Activated CD8-positive, alpha-beta memory T cell treated with anti-CD3 and anti-CD28 coated beads for 1 hour (primary cell): ENCODE results near the gene CD151.

ENCODE experiments used
- DNase-seq, 2 donors: peaks; one replicate each; pipeline ENCODE4 v3.0.0-alpha.2; 2020; ENCODE audit warnings: low read depth in 1 of 2; ENCODE audit errors: extremely low read depth in 1 of 2

Gene CD151

GRCh38 chr11:832529-833113, at the start of gene CD151:
CD151 (plus strand) TSS chr11:832952; CDS start chr11:836070, 3,118 bp downstream.
- peak in 1 of 2 donors; percentile 50 for DNase-seq

GRCh38 chr11:783581-784015, 49.2 kb upstream of the CD151 start:
- DNase-seq = no peak

GRCh38 chr11:786235-787083, 46.3 kb upstream of the CD151 start:
- no peak for DNase-seq

- DNase-seq = no peak
Observed at GRCh38 chr11:787084-787675, 45.6 kb upstream of the CD151 start.

GRCh38 chr11:788009-788640, 44.6 kb upstream of the CD151 start:
- no peak for DNase-seq

GRCh38 chr11:788953-789940, 43.5 kb upstream of the CD151 start:
- DNase-seq = no peak

- DNase-seq = no peak
Observed at GRCh38 chr11:789943-790342, 42.8 kb upstream of the CD151 start, which contains the start of gene CEND1. CEND1 (minus strand) TSS chr11:790090; CDS start chr11:788576, 1,514 bp downstream.

GRCh38 chr11:790721-791564, 41.8 kb upstream of the CD151 start:
- DNase-seq = no peak

- DNase-seq = no peak
Observed at GRCh38 chr11:791658-792534, 40.9 kb upstream of the CD151 start.

GRCh38 chr11:792535-792821, 40.3 kb upstream of the CD151 start:
- no peak for DNase-seq

- no peak for DNase-seq
Observed at GRCh38 chr11:792873-793272, 39.9 kb upstream of the CD151 start.

- no peak for DNase-seq
Observed at GRCh38 chr11:793556-793955, 39.2 kb upstream of the CD151 start.

GRCh38 chr11:794013-794765, 38.6 kb upstream of the CD151 start:
- DNase-seq = no peak

- no peak for DNase-seq
Observed at GRCh38 chr11:794766-795633, 37.8 kb upstream of the CD151 start.

GRCh38 chr11:795634-796564, 36.9 kb upstream of the CD151 start:
- DNase-seq = peak in 1 of 2 donors; percentile 56
